Esophagus muscularis mucosa (tissue), 3 donors: Measurements from ENCODE around the gene LRSAM1.

ENCODE experiments used
- CTCF ChIP-seq, 3 experiments: fragments of 200-600 bp in 2 of 3; fragments of 450-650 bp in 1 of 3; sonication (generic) in 2 of 3; IDR thresholded peaks; one replicate each; pipeline ENCODE4 v1.5.1; 2017 to 2019; ENCODE audit warnings: antibody characterized with exemption in 3 of 3, mild to moderate bottlenecking in 2 of 3, moderate library complexity in 1 of 3
- EP300 ChIP-seq: sonication (generic); formaldehyde crosslinking; IDR thresholded peaks from one replicate; pipeline ENCODE4 v1.6.1; 2017; ENCODE audit warnings: antibody characterized with exemption

- TF ChIP-seq EP300 (no peak), CTCF (IDR thresholded peaks at IDR 0.05) (no peak)
These were observed 40.2 kb upstream of the LRSAM1 start for GRCh38 chr9:127411122-127411521.
